Trophoblast cell (in vitro differentiated cells and primary cell): ENCODE measurements around the gene KDF1.

Source experiments
- DNase-seq, 2 donors: peaks; one replicate each; pipeline ENCODE4 v3.0.0-alpha.2; 2016
- H2AFZ ChIP-seq: 2 replicates; pipeline ENCODE4 v1.6.1; 2013; ENCODE audit warnings: low read length, moderate library complexity, mild to moderate bottlenecking; ENCODE audit not compliant: insufficient read depth, poor library complexity
- H2AK5ac ChIP-seq: 2 replicates; pipeline ENCODE4 v1.6.1; 2013; ENCODE audit warnings: mild to moderate bottlenecking, low read length
- H2BK120ac ChIP-seq: 2 replicates; pipeline ENCODE4 v1.6.1; 2013; ENCODE audit warnings: low read length, mild to moderate bottlenecking, moderate library complexity; ENCODE audit not compliant: insufficient read depth, poor library complexity
- H2BK12ac ChIP-seq: 2 replicates; pipeline ENCODE4 v1.6.1; 2013; ENCODE audit warnings: mild to moderate bottlenecking, low read length, moderate library complexity
- H2BK5ac ChIP-seq: 2 replicates; pipeline ENCODE4 v1.6.1; 2013; ENCODE audit warnings: low read length, low read depth, moderate library complexity, mild to moderate bottlenecking; ENCODE audit not compliant: poor library complexity
- H3K14ac ChIP-seq: 2 replicates; pipeline ENCODE4 v1.6.1; 2013; ENCODE audit warnings: mild to moderate bottlenecking, low read length
- H3K18ac ChIP-seq: 2 replicates; pipeline ENCODE4 v1.6.1; 2013; ENCODE audit warnings: mild to moderate bottlenecking, low read length
- H3K23ac ChIP-seq: 2 replicates; pipeline ENCODE4 v1.6.1; 2013; ENCODE audit warnings: low read length
- H3K27ac ChIP-seq: 2 replicates; pipeline ENCODE4 v1.5.1; 2013; ENCODE audit warnings: low read depth, mild to moderate bottlenecking, inconsistent platforms, low read length, moderate library complexity
- H3K27me3 ChIP-seq: 2 replicates; pipeline ENCODE4 v1.6.1; 2013; ENCODE audit warnings: inconsistent platforms, mild to moderate bottlenecking, low read length, moderate library complexity; ENCODE audit not compliant: insufficient read depth
- H3K36me3 ChIP-seq, 2 experiments: 1 replicate in 1 of 2; 2 replicates in 1 of 2; pipeline ENCODE4 v1.6.1; 2013; ENCODE audit warnings: low read length in 2 of 2, mild to moderate bottlenecking in 2 of 2, moderate library complexity in 1 of 2; ENCODE audit not compliant: insufficient read depth in 2 of 2, control insufficient read depth in 1 of 2
- H3K4ac ChIP-seq: 2 replicates; pipeline ENCODE4 v1.6.1; 2013; ENCODE audit warnings: low read depth, mild to moderate bottlenecking, low read length, moderate library complexity
- H3K4me1 ChIP-seq, 2 experiments: 1 replicate in 1 of 2; 2 replicates in 1 of 2; pipeline ENCODE4 v1.6.1; 2013; ENCODE audit warnings: low read length in 2 of 2, mild to moderate bottlenecking in 2 of 2, moderate library complexity in 1 of 2; ENCODE audit not compliant: insufficient read depth in 2 of 2, control insufficient read depth in 1 of 2
- H3K4me2 ChIP-seq: 2 replicates; pipeline ENCODE4 v1.6.1; 2013; ENCODE audit warnings: inconsistent platforms, mild to moderate bottlenecking, low read length, moderate library complexity
- H3K4me3 ChIP-seq: 2 replicates; pipeline ENCODE4 v1.5.1; 2013; ENCODE audit warnings: mild to moderate bottlenecking, low read depth, low read length, inconsistent platforms
- H3K79me1 ChIP-seq: one replicate; pipeline ENCODE4 v1.6.1; 2013; ENCODE audit warnings: low read length
- H3K79me2 ChIP-seq: 2 replicates; pipeline ENCODE4 v1.6.1; 2013; ENCODE audit warnings: low read length, mild to moderate bottlenecking; ENCODE audit not compliant: control insufficient read depth, insufficient read depth, poor library complexity
- H3K9ac ChIP-seq: 2 replicates; pipeline ENCODE4 v1.6.1; 2013; ENCODE audit warnings: mild to moderate bottlenecking, low read length
- H3K9me3 ChIP-seq: 2 replicates; pipeline ENCODE4 v1.6.1; 2013; ENCODE audit warnings: low read depth, mild to moderate bottlenecking, control low read depth, inconsistent platforms, low read length; ENCODE audit not compliant: insufficient read depth
- H4K12ac ChIP-seq: 2 replicates; pipeline ENCODE4 v1.6.1; 2013; ENCODE audit warnings: low read depth, mild to moderate bottlenecking, low read length, moderate library complexity
- H4K8ac ChIP-seq: 2 replicates; pipeline ENCODE4 v1.6.1; 2013; ENCODE audit warnings: low read depth, mild to moderate bottlenecking, low read length, moderate library complexity
- H4K91ac ChIP-seq: one replicate; pipeline ENCODE4 v1.6.1; 2013; ENCODE audit warnings: low read depth, mild to moderate bottlenecking, low read length, moderate library complexity
- WGBS: extraction: QIAGEN DNeasy Blood & Tissue Kit; methylation state at CpG from one replicate; pipeline ENCODE4 v1.1.7; 2013; ENCODE audit warnings: missing lambda C conversion rate; ENCODE audit not compliant: insufficient read length, insufficient coverage; ENCODE audit errors: extremely low coverage; 5-methylcytosine and 5-hydroxymethylcytosine counted together

KDF1 gene

GRCh38 chr1:26957306-26957705, 3.0 kb downstream of the KDF1 start:
- Histone ChIP-seq H3K4me3 (no peak overlapping the region), H3K9me3 (peaks cover 1% of the 10 kb centered on the region), H3K4me1 (peaks cover 0 to 8% of the 10 kb centered on the region in 2 experiments), H3K9ac (no peak overlapping the region), H3K79me2 (peaks cover 7% of the 10 kb centered on the region), H4K91ac (no peak overlapping the region), H3K4ac (no peak overlapping the region), H2AFZ (no peak overlapping the region), H4K8ac (no peak overlapping the region), H3K23ac (no peak overlapping the region), H4K12ac (no peak overlapping the region), H2BK5ac (no peak overlapping the region), H3K27ac (no peak overlapping the region), H2AK5ac (no peak overlapping the region), H3K4me2 (no peak overlapping the region), H3K27me3 (no peaks in the 10 kb centered on the region), H2BK120ac (no peak overlapping the region), H3K79me1 (peaks cover 7% of the 10 kb centered on the region), H2BK12ac (no peak overlapping the region), H3K18ac (no peak overlapping the region), H3K36me3 (peaks cover 2 to 5% of the 10 kb centered on the region in 2 experiments), H3K14ac (no peak overlapping the region)
- WGBS: no CpG with 5 or more reads among the region's 3 CpGs
- peak; percentile 66 to 91 for DNase-seq

DNA sequence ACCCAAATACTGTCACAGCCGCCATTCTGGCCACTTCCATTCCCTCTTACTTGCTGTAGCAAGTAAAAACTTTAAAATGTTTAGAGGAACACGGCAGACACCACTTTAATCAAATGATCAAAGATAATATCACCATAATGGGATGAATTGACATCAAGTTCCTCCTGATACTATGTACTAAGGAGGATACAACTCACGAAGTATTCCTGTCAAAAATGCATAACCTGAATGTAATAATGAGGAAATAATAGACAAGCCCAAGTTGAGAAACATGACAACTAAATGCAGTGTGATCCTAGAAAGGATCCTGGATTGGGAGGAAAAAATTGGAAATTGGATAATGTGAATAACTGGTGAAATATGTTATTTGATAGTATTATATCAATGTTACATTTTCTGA, 3.9 kb downstream of the KDF1 start:
- H3K18ac ChIP-seq: no peak overlapping the region
- H4K91ac ChIP-seq: no peak overlapping the region
- H3K9me3 ChIP-seq: peaks cover 3% of the 10 kb centered on the region

GRCh38 chr1:26953374-26953773, 6.9 kb downstream of the KDF1 start:
- H2BK120ac ChIP-seq: no peak overlapping the region
- H2BK5ac ChIP-seq: no peak overlapping the region
- H4K12ac ChIP-seq: no peak overlapping the region
- H2AK5ac ChIP-seq: no peak overlapping the region
- no peak overlapping the region for H3K27ac ChIP-seq
- H3K79me1 ChIP-seq: no peaks in the 10 kb centered on the region
- H3K18ac ChIP-seq: no peak overlapping the region
- H4K8ac ChIP-seq: no peak overlapping the region
- H3K14ac ChIP-seq: no peak overlapping the region
- no peak overlapping the region for H3K9ac ChIP-seq
- peaks cover 3% of the 10 kb centered on the region for H3K9me3 ChIP-seq
- H3K27me3 ChIP-seq: no peaks in the 10 kb centered on the region
- no peak overlapping the region for H3K4ac ChIP-seq
- H3K4me2 ChIP-seq: no peak overlapping the region
- H3K23ac ChIP-seq: no peak overlapping the region
- no peak overlapping the region for H2BK12ac ChIP-seq
- no peak overlapping the region for H2AFZ ChIP-seq
- H3K79me2 ChIP-seq: no peaks in the 10 kb centered on the region
- no peaks in the 10 kb centered on the region for H3K4me1 ChIP-seq
- H3K36me3 ChIP-seq: peaks cover 33 to 37% of the 10 kb centered on the region in 2 experiments
- WGBS: no CpG with 5 or more reads among the region's 5 CpGs
- H3K4me3 ChIP-seq: no peak overlapping the region
- no peak overlapping the region for H4K91ac ChIP-seq
- DNase-seq: no peak

More for the DNA sequence above, 3.9 kb downstream of the KDF1 start:
- H2BK120ac ChIP-seq: no peak overlapping the region
- H2BK12ac ChIP-seq: no peak overlapping the region
- peaks cover 7% of the 10 kb centered on the region for H3K79me1 ChIP-seq
- H3K4me1 ChIP-seq: peaks cover 0 to 8% of the 10 kb centered on the region in 2 experiments
- H2AFZ ChIP-seq: no peak overlapping the region
- no peak overlapping the region for H3K4me2 ChIP-seq
- no peak overlapping the region for H3K9ac ChIP-seq
- no peak overlapping the region for H2BK5ac ChIP-seq
- no peak overlapping the region for H3K4ac ChIP-seq
- WGBS: no CpG with 5 or more reads among the region's 3 CpGs
- no peak overlapping the region for H3K14ac ChIP-seq
- H3K23ac ChIP-seq: no peak overlapping the region
- no peaks in the 10 kb centered on the region for H3K27me3 ChIP-seq
- DNase-seq: no peak
- no peak overlapping the region for H2AK5ac ChIP-seq
- H4K8ac ChIP-seq: no peak overlapping the region
- no peak overlapping the region for H3K4me3 ChIP-seq
- peaks cover 12 to 14% of the 10 kb centered on the region in 2 experiments for H3K36me3 ChIP-seq
- H3K27ac ChIP-seq: no peak overlapping the region
- peaks cover 7% of the 10 kb centered on the region for H3K79me2 ChIP-seq
- no peak overlapping the region for H4K12ac ChIP-seq

GRCh38 chr1:26951821-26952497, 8.3 kb downstream of the KDF1 start:
- Histone ChIP-seq H3K27me3 (no peaks in the 10 kb centered on the region), H3K4ac (no peak overlapping the region), H2BK12ac (no peak overlapping the region), H3K4me3 (no peak overlapping the region), H2BK5ac (no peak overlapping the region), H3K14ac (no peak overlapping the region), H3K9ac (no peak overlapping the region), H3K36me3 (peaks cover 36 to 40% of the 10 kb centered on the region in 2 experiments), H3K79me1 (no peaks in the 10 kb centered on the region), H3K4me2 (no peak overlapping the region), H3K27ac (no peak overlapping the region), H4K91ac (no peak overlapping the region), H2BK120ac (no peak overlapping the region), H2AK5ac (no peak overlapping the region), H3K23ac (no peak overlapping the region), H4K12ac (no peak overlapping the region), H4K8ac (no peak overlapping the region), H3K9me3 (peaks cover 2% of the 10 kb centered on the region), H3K4me1 (no peaks in the 10 kb centered on the region), H2AFZ (no peak overlapping the region), H3K18ac (no peak overlapping the region), H3K79me2 (no peaks in the 10 kb centered on the region)
- no CpG with 5 or more reads among the region's 24 CpGs for WGBS
- DNase-seq: no peak
